Stimulated activated CD8-positive, alpha-beta memory T cell treated with anti-CD3 and anti-CD28 coated beads, Interleukin-4, amount 100 ng/mL, for 1 hour (primary cell): ENCODE measurements around the gene COX20.
A peak's percentile ranks its signal among the peaks of the same experiment; 100 is the strongest.

Experiments used
- DNase-seq, 2 donors: peaks; one replicate each; pipeline ENCODE4 v3.0.0-alpha.2; 2020; ENCODE audit warnings: low read depth in 2 of 2, low spot score in 1 of 2

Gene COX20

GRCh38 chr1:244850896-244851295 lies 15.4 kb downstream of the COX20 start:
- DNase-seq = no peak

GRCh38 chr1:244851546-244852231 lies 16.2 kb downstream of the COX20 start:
- DNase-seq = no peak

DNA sequence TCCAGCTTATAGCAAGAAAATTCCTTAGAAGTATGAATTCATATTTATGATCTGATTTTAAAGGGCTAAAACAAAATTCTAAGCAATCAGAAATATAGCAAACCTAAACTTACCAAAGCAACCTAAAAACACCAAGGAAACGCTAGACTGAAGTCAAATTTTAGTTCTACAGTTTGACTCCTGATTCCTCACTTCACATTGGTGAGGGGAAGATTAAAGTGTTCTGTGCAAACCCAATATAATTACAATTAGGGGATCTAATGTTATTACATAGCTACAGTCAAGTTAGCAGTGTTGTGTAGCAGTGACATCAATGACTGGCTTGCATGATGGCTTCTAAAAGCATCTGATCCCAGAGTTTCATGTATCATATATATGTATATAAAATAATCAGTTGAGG lies 17.2 kb downstream of the COX20 start:
- no peak for DNase-seq

GRCh38 chr1:244854166-244854565 lies 18.7 kb downstream of the COX20 start:
- DNase-seq = no peak

DNA sequence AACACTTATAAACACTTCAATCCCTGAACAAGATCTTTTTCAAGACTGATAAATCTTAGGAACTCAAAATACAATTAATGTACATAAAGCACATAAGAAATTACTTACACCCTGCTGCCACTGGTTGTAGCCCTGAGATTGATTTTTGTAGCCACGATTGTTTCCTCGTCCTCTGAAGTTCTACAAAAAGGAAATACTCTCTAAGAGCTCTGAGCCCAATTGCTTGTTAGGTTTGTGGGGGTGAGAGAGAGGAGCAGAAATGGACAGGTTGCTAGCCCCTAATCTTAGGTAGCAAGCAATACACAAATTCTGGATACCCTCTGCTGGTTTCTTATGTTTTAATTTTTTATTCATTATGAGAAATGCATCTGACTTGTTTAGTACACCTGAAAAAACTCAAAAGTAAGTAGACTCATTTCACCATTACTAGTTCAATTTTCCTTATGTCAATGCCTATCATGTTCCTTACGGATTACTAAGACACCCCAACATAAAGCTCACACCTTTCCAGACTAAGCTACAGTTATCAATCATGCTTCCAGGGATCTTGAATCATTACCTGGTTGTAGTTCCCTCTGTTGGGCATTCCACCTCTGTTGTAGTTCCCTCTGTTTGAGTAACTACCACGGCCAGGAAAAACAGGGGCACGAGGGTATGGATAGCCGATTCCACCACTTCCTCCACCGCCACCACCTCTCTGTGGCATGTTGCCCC lies 19.6 kb downstream of the COX20 start:
- DNase-seq = no peak

- no peak for DNase-seq
Measured at GRCh38 chr1:244857761-244858160, 22.3 kb downstream of the COX20 start.

DNA sequence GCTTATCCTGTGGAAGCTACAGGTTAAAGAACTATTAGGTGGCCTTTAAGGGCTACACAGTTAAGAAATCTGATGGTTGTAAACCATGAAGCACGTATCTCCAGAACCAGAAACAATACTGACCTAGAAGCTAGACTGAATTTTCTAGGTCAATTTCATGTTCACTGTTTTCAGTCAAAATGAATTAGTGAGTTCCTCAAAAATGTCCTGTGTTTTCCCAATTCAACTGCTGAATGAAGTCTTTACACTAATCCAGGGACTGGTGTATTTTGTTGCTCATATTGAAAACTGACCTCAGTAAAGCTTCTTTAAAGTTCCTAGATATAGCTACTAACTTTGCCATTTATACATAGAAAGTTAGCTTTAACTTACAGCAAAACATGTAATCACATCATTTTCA lies 22.9 kb downstream of the COX20 start:
- no peak for DNase-seq

DNA sequence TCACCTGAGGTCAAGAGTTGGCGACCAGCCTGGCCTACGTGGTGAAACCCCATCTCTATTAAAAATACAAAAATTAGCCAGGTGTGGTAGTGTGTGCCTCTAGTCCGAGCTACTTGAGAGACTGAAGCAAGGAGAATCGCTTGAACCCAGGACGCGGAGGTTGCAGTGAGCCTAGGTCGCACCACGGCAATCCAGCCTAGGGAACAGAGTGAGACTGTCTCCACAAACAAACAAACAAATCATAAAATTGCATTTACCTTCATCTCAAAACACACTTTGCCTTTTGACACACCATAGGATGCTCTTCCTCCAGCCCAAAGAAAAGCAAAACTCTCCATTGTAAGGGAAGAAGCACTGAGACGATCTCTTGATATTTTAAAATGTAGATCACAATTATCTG lies 24.6 kb downstream of the COX20 start:
- no peak for DNase-seq

DNA sequence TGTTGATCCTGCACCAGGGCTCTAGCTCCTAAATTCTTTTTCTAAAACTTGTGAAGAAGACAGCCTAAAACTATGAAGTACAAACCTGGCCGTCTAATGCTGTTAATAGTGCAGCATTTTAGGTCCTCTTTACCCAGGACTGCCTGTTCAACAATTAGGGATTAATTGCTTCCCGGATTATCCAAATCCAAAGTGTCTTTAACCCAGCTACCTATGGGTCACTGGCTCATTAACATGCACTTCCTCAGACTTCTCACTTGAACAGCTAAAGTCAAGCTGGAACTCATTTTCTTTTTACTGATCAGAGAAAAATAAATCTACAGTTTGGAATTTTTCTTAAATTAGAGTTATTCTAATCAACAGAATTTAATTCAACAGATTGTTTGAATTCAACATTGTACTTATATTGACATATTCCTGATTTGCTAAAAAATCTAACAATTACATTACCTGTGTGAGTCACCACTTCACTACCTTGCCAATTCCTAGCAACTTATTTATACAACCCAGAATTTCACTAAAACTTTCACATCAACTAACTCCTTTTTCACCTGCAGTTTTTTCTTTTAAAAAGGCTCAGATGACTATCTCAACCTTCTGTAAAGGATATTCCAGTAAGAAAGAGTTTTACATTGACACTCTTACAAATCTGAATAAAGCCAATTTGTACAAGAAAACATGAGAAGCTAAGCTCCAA lies 25.6 kb downstream of the COX20 start:
- no peak for DNase-seq

DNA sequence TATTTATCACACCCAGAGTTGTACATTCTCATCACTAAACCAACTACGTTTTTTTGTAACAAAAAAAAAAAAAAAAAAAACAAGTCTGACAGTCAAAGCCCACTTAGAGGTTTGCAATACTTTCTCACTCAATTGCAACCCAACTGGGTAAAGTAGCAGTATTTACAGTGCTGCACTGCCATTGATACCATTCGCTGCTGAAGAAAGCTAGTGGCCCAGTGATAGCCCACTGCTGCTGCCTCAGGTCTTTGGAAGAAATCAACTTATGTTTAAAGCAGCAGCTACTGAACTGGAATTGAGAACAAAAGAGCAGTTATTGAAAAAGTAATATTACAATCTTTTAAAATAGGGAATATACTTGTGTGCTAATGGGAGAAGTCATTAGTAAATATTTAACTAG lies 26.2 kb downstream of the COX20 start:
- no peak for DNase-seq

- no peak for DNase-seq
Measured at GRCh38 chr1:244862354-244862698, 26.9 kb downstream of the COX20 start.

- peak; percentile 97 for DNase-seq
Measured at GRCh38 chr1:244862699-244863490, 27.4 kb downstream of the COX20 start.

DNA sequence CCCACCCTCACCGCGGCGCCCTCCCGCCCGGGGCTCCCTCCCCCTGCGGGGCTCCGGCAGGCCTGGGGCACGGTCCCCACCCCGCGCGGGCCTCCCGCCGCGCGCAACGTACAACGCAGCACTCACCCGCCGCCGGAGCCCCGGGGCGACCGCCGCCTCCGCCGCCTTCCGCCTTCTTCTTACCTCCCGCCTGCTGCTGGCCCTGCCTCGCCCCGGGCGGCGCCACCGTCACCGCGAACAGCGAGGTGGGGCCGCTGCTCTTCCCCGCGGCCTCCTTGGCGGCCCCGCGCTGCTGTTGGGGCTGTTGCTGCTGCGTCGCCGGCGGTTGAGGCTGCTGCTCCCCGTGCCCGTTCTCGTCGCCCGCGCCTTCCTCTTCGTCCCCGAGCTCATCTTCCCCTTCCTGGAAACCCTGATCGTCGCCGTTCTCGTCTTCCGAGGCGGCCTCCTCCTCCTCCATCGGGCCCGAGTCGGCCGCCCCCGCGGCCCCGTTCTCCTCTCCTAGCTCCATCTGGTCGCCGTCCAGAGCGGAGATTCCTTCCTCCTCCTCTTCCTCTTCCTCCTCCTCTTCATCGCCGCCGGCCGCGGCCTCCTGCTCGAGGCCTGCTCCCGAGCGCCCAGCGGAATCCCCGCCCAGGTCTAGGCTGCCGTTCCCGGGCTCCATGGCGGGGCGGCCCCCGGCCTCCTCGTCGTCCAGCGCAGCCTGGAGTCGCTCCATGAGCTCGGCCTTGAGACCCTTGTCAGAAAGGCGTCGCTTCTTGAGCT lies 28.2 kb downstream of the COX20 start:
- DNase-seq = peak in 1 of 2 donors; percentile 11

DNA sequence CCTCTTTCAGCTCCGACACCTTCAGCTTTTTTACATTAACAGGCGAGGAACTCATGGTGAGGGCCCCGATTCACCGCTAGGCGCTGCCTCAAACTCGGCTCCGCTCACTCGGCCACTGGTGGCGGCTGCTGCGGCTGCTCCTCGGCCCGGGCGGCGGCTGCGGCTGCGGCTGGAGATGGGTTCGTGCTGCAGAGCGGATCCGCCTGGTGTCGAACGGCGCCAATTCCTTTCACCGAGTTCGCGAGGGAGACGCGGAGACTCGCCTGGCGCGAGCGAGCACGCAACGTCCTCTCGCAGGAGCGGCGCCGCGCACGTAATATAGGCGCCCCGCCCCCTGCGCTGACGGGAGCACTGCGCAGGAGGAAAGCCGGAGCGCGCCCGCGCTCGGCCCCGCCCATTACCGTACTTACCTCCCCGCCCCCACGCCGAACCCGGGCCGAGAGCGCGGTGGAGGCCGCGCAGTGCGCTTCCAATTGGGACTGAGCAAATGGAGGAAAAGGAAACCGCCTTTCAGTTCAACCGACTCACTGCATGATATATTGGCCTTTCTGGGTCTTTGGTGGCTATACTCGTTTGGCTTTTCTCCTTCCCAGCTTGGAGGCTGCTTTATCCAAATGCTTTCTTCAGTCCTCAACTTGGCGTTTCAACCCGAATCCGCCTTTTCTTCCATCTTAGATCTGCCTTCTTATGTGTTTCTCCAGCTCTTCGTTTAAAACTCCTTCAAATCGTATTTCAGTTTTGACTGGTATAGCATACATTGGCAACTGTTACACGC lies 29.0 kb downstream of the COX20 start, which contains the start of gene HNRNPU:
TSS of gene HNRNPU (minus strand) at position 291 of the 775 bp plus-strand sequence. CDS start at position 55, 236 bp downstream.
- peak; percentile 88 to 92 for DNase-seq

DNA sequence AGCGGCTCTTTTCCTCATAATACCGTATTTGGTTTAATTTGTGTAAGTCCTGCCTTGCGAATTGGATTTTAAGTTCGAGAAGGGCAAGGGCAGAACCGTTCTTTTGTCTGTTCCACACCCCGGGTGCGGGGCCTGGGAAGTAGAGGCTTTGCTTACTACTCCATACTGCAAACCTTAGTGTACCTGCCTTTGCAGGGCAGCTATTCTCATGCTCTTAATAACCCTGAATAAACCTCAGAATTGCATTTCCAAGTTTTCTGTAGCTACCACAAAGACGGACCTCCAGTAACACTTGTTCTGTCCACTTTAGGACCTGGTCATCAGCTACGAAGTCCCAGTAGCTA lies 29.5 kb downstream of the COX20 start:
- DNase-seq = no peak

DNA sequence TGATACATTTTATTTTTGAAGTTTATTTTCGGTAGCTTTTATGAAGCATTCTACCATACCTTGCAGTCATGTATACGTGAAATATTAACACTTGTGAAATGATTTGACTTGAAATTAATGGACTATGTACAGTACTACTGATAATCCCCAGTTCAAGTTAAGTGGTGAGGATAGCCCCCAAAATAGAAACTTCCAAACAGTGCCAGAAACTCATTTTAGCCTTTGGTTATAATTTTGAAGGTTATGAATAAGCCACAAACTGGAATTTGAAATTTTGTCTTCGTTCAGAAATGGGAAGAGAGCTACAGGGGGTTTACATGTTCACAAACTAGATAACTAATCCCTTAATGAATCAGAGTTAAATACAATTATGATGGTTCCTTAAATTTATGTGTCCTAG lies 30.4 kb downstream of the COX20 start:
- DNase-seq = no peak

DNA sequence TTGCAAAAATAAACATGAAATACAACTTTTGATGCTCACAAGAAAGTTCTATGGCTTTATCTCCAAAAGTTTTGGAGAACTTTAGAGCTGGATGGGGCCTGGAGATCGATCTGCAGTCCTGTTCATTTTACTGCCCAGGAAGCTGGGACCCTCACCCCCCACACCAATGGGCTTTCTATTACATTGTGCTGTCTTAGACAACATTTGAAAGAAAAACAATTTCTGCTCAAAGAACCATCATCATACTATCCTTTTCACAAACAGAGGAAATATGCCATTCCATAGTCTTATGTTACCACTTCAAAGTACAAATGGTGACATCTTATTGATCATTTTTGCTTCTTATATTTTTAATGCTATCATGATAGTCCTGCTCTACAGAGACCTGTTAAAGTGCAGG lies 30.9 kb downstream of the COX20 start:
- DNase-seq = no peak

GRCh38 chr1:244868484-244869363 lies 33.3 kb downstream of the COX20 start:
- DNase-seq = no peak

- no peak for DNase-seq
Measured at GRCh38 chr1:244869364-244869827, 33.9 kb downstream of the COX20 start.
